ENCODE results near the gene SFXN2.
"Not testable (repeated sequence)": the region's sequence is repeated elsewhere in the genome, so short reads cannot be mapped to it uniquely, and the experiment has no call there.

SFXN2 gene

GRCh38 chr10:102743588-102744373 is 29.3 kb downstream of the SFXN2 start, which contains the start of gene WBP1L:
Gene WBP1L (plus strand): TSS chr10:102743948. CDS start chr10:102744054, 106 bp downstream.
- H3K4me1 Mint-ChIP-seq (ENCODE audit: low read depth): peaks cover 42% of the 10 kb centered on the region

GRCh38 chr10:102744374-102745051 is 30.1 kb downstream of the SFXN2 start:
- Mint-ChIP-seq H3K9me3 (no peaks in the 10 kb centered on the region), H3K4me3 (peak overlapping the region; percentile 99), H3K36me3 (ENCODE audit: low read depth) (peaks cover 21% of the 10 kb centered on the region), H3K4me1 (ENCODE audit: low read depth) (peaks cover 45% of the 10 kb centered on the region), H3K27me3 (no peaks in the 10 kb centered on the region), H3K27ac (peak overlapping the region; percentile 90)
- DNase-seq: no peak

More at GRCh38 chr10:102743588-102744373, 29.3 kb downstream of the SFXN2 start, which contains the start of gene WBP1L:
- Mint-ChIP-seq H3K4me3 (peak within 1 kb of the TSS; percentile 99), H3K27me3 (no peaks in the 10 kb centered on the region), H3K36me3 (ENCODE audit: low read depth) (peaks cover 22% of the 10 kb centered on the region), H3K9me3 (no peaks in the 10 kb centered on the region), H3K27ac (peak within 1 kb of the TSS; percentile 90)
- peak; percentile 93 for DNase-seq

- H3K9me3 Mint-ChIP-seq: no peaks in the 10 kb centered on the region
- peaks cover 45% of the 10 kb centered on the region for H3K4me1 Mint-ChIP-seq (ENCODE audit: low read depth)
- DNase-seq: no peak
- peak overlapping the region; percentile 99 for H3K4me3 Mint-ChIP-seq
- peak overlapping the region; percentile 90 for H3K27ac Mint-ChIP-seq
- peaks cover 21% of the 10 kb centered on the region for H3K36me3 Mint-ChIP-seq (ENCODE audit: low read depth)
- no peaks in the 10 kb centered on the region for H3K27me3 Mint-ChIP-seq
These were observed 30.7 kb downstream of the SFXN2 start for GRCh38 chr10:102745157-102745556.

- Mint-ChIP-seq H3K27ac (no peak overlapping the region), H3K4me1 (ENCODE audit: low read depth) (peaks cover 46% of the 10 kb centered on the region), H3K27me3 (no peaks in the 10 kb centered on the region), H3K4me3 (no peak overlapping the region), H3K9me3 (no peaks in the 10 kb centered on the region), H3K36me3 (ENCODE audit: low read depth) (peaks cover 13% of the 10 kb centered on the region)
- no peak for DNase-seq
These were observed 38.0 kb downstream of the SFXN2 start for GRCh38 chr10:102752266-102752930.

GRCh38 chr10:102752934-102753664 is 38.7 kb downstream of the SFXN2 start:
- Mint-ChIP-seq H3K36me3 (ENCODE audit: low read depth) (peaks cover 13% of the 10 kb centered on the region), H3K9me3 (no peaks in the 10 kb centered on the region), H3K27me3 (no peaks in the 10 kb centered on the region), H3K27ac (peak overlapping the region; percentile 5), H3K4me3 (no peak overlapping the region), H3K4me1 (ENCODE audit: low read depth) (peaks cover 46% of the 10 kb centered on the region)
- no peak for DNase-seq

- Mint-ChIP-seq H3K36me3 (ENCODE audit: low read depth) (peaks cover 12% of the 10 kb centered on the region), H3K4me3 (no peak overlapping the region)
These were observed 39.3 kb downstream of the SFXN2 start for GRCh38 chr10:102753718-102754117.

GRCh38 chr10:102757323-102757722 is 42.9 kb downstream of the SFXN2 start:
- Mint-ChIP-seq H3K36me3 (ENCODE audit: low read depth) (peaks cover 23% of the 10 kb centered on the region), H3K27ac (no peak overlapping the region), H3K27me3 (no peaks in the 10 kb centered on the region), H3K4me3 (no peak overlapping the region), H3K9me3 (no peaks in the 10 kb centered on the region), H3K4me1 (ENCODE audit: low read depth) (peaks cover 36% of the 10 kb centered on the region)
- no peak for DNase-seq

More at GRCh38 chr10:102753718-102754117, 39.3 kb downstream of the SFXN2 start:
- no peak for DNase-seq
- H3K4me1 Mint-ChIP-seq (ENCODE audit: low read depth): peaks cover 47% of the 10 kb centered on the region
- H3K27ac Mint-ChIP-seq: peak overlapping the region; percentile 5
- no peaks in the 10 kb centered on the region for H3K9me3 Mint-ChIP-seq
- H3K27me3 Mint-ChIP-seq: no peaks in the 10 kb centered on the region

GRCh38 chr10:102758240-102758932 is 44.0 kb downstream of the SFXN2 start:
- no peak overlapping the region for H3K4me3 Mint-ChIP-seq
- H3K4me1 Mint-ChIP-seq (ENCODE audit: low read depth): peaks cover 32% of the 10 kb centered on the region
- peaks cover 34% of the 10 kb centered on the region for H3K36me3 Mint-ChIP-seq (ENCODE audit: low read depth)
- H3K9me3 Mint-ChIP-seq: no peaks in the 10 kb centered on the region
- DNase-seq: no peak
- peak overlapping the region; percentile 19 for H3K27ac Mint-ChIP-seq
- H3K27me3 Mint-ChIP-seq: no peaks in the 10 kb centered on the region

GRCh38 chr10:102758933-102759262 is 44.5 kb downstream of the SFXN2 start:
- peak overlapping the region; percentile 19 for H3K27ac Mint-ChIP-seq

GRCh38 chr10:102759497-102760210 is 45.2 kb downstream of the SFXN2 start:
- Mint-ChIP-seq H3K4me1 (ENCODE audit: low read depth) (peaks cover 36% of the 10 kb centered on the region), H3K4me3 (no peak overlapping the region), H3K9me3 (no peaks in the 10 kb centered on the region), H3K27me3 (no peaks in the 10 kb centered on the region), H3K27ac (no peak overlapping the region), H3K36me3 (ENCODE audit: low read depth) (peaks cover 46% of the 10 kb centered on the region)
- DNase-seq: no peak

More at GRCh38 chr10:102758933-102759262, 44.5 kb downstream of the SFXN2 start:
- H3K27me3 Mint-ChIP-seq, H3K4me3 Mint-ChIP-seq, DNase-seq, H3K9me3 Mint-ChIP-seq: not testable (repeated sequence)
- H3K36me3 Mint-ChIP-seq (ENCODE audit: low read depth): peaks cover 39% of the 10 kb centered on the region
- peaks cover 29% of the 10 kb centered on the region for H3K4me1 Mint-ChIP-seq (ENCODE audit: low read depth)

GRCh38 chr10:102761981-102762380 is 47.5 kb downstream of the SFXN2 start:
- Mint-ChIP-seq H3K4me3 (no peak overlapping the region), H3K27me3 (no peaks in the 10 kb centered on the region), H3K27ac (no peak overlapping the region), H3K36me3 (ENCODE audit: low read depth) (peaks cover 57% of the 10 kb centered on the region), H3K4me1 (ENCODE audit: low read depth) (peaks cover 46% of the 10 kb centered on the region), H3K9me3 (no peaks in the 10 kb centered on the region)
- no peak for DNase-seq

- H3K27ac Mint-ChIP-seq: no peak overlapping the region
- no peak for DNase-seq
- no peak overlapping the region for H3K4me3 Mint-ChIP-seq
- H3K9me3 Mint-ChIP-seq: no peaks in the 10 kb centered on the region
- peaks cover 59% of the 10 kb centered on the region for H3K36me3 Mint-ChIP-seq (ENCODE audit: low read depth)
- peaks cover 48% of the 10 kb centered on the region for H3K4me1 Mint-ChIP-seq (ENCODE audit: low read depth)
- no peaks in the 10 kb centered on the region for H3K27me3 Mint-ChIP-seq
These were observed 48.1 kb downstream of the SFXN2 start for GRCh38 chr10:102762401-102763015.
